ENCODE data around the gene IL17REL.

The IL17REL gene

GRCh38 chr22:50032941-50033601, 20.5 kb upstream of the IL17REL start:
- Histone ChIP-seq H3K4me3 (ENCODE audit: extremely low read depth, insufficient read depth, low read length, poor library complexity, severe bottlenecking) (no peak overlapping the region), H3K9me3 (ENCODE audit: control insufficient read depth, low read length) (no peaks in the 10 kb centered on the region), H3K36me3 (ENCODE audit: control insufficient read depth, insufficient read depth, low read length) (no peaks in the 10 kb centered on the region), H3K4me1 (ENCODE audit: control insufficient read depth, insufficient read depth, low read length, poor library complexity, severe bottlenecking) (no peaks in the 10 kb centered on the region), H3K27ac (ENCODE audit: low read depth, low read length, severe bottlenecking) (no peak overlapping the region)
- WGBS, 2 experiments (ENCODE audit: insufficient coverage in 2 of 2) = 91 to 96% methylated on average over 22 to 23 of the region's 23 CpGs

GRCh38 chr22:50032109-50032871, 19.7 kb upstream of the IL17REL start:
- no peak overlapping the region for H3K27ac ChIP-seq (ENCODE audit: low read depth, low read length, severe bottlenecking)
- WGBS, 2 experiments (ENCODE audit: insufficient coverage in 2 of 2) = 85 to 91% methylated on average over 17 to 23 of the region's 24 CpGs
- H3K4me1 ChIP-seq (ENCODE audit: control insufficient read depth, insufficient read depth, low read length, poor library complexity, severe bottlenecking) = no peaks in the 10 kb centered on the region
- H3K36me3 ChIP-seq (ENCODE audit: control insufficient read depth, insufficient read depth, low read length) = no peaks in the 10 kb centered on the region
- H3K9me3 ChIP-seq (ENCODE audit: control insufficient read depth, low read length) = no peaks in the 10 kb centered on the region
- H3K4me3 ChIP-seq (ENCODE audit: extremely low read depth, insufficient read depth, low read length, poor library complexity, severe bottlenecking) = no peak overlapping the region

GRCh38 chr22:50031189-50032091, 18.9 kb upstream of the IL17REL start:
- Histone ChIP-seq H3K27ac (ENCODE audit: low read depth, low read length, severe bottlenecking) (no peak overlapping the region), H3K9me3 (ENCODE audit: control insufficient read depth, low read length) (no peaks in the 10 kb centered on the region), H3K36me3 (ENCODE audit: control insufficient read depth, insufficient read depth, low read length) (no peaks in the 10 kb centered on the region), H3K4me3 (ENCODE audit: extremely low read depth, insufficient read depth, low read length, poor library complexity, severe bottlenecking) (no peak overlapping the region), H3K4me1 (ENCODE audit: control insufficient read depth, insufficient read depth, low read length, poor library complexity, severe bottlenecking) (no peaks in the 10 kb centered on the region)
- WGBS, 2 experiments (ENCODE audit: insufficient coverage in 2 of 2) = 92 to 94% methylated on average over 42 to 48 of the region's 49 CpGs

- Histone ChIP-seq H3K9me3 (ENCODE audit: control insufficient read depth, low read length) (no peaks in the 10 kb centered on the region), H3K36me3 (ENCODE audit: control insufficient read depth, insufficient read depth, low read length) (no peaks in the 10 kb centered on the region), H3K4me1 (ENCODE audit: control insufficient read depth, insufficient read depth, low read length, poor library complexity, severe bottlenecking) (no peaks in the 10 kb centered on the region), H3K4me3 (ENCODE audit: extremely low read depth, insufficient read depth, low read length, poor library complexity, severe bottlenecking) (no peak overlapping the region), H3K27ac (ENCODE audit: low read depth, low read length, severe bottlenecking) (no peak overlapping the region)
- 32 to 35% methylated on average over 42 to 51 of the region's 52 CpGs for WGBS, 2 experiments (ENCODE audit: insufficient coverage in 2 of 2)
Measured at GRCh38 chr22:50030297-50031188, 18.0 kb upstream of the IL17REL start.

- Histone ChIP-seq H3K36me3 (ENCODE audit: control insufficient read depth, insufficient read depth, low read length) (no peaks in the 10 kb centered on the region), H3K4me3 (ENCODE audit: extremely low read depth, insufficient read depth, low read length, poor library complexity, severe bottlenecking) (no peak overlapping the region), H3K27ac (ENCODE audit: low read depth, low read length, severe bottlenecking) (no peak overlapping the region), H3K4me1 (ENCODE audit: control insufficient read depth, insufficient read depth, low read length, poor library complexity, severe bottlenecking) (no peaks in the 10 kb centered on the region), H3K9me3 (ENCODE audit: control insufficient read depth, low read length) (no peaks in the 10 kb centered on the region)
- WGBS, 2 experiments (ENCODE audit: insufficient coverage in 2 of 2) = 86 to 88% methylated on average over 35 to 42 of the region's 42 CpGs
Measured at GRCh38 chr22:50027639-50028537, 15.3 kb upstream of the IL17REL start.

GRCh38 chr22:50025993-50026392, 13.4 kb upstream of the IL17REL start:
- H3K9me3 ChIP-seq (ENCODE audit: control insufficient read depth, low read length) = no peaks in the 10 kb centered on the region
- H3K36me3 ChIP-seq (ENCODE audit: control insufficient read depth, insufficient read depth, low read length) = no peaks in the 10 kb centered on the region
- 92 to 93% methylated on average over 9 to 12 of the region's 13 CpGs for WGBS, 2 experiments (ENCODE audit: insufficient coverage in 2 of 2)
- H3K4me1 ChIP-seq (ENCODE audit: control insufficient read depth, insufficient read depth, low read length, poor library complexity, severe bottlenecking) = no peaks in the 10 kb centered on the region
- H3K4me3 ChIP-seq (ENCODE audit: extremely low read depth, insufficient read depth, low read length, poor library complexity, severe bottlenecking) = no peak overlapping the region
- no peak overlapping the region for H3K27ac ChIP-seq (ENCODE audit: low read depth, low read length, severe bottlenecking)

- H3K36me3 ChIP-seq (ENCODE audit: control insufficient read depth, insufficient read depth, low read length) = no peaks in the 10 kb centered on the region
- H3K4me1 ChIP-seq (ENCODE audit: control insufficient read depth, insufficient read depth, low read length, poor library complexity, severe bottlenecking) = no peaks in the 10 kb centered on the region
- H3K4me3 ChIP-seq (ENCODE audit: extremely low read depth, insufficient read depth, low read length, poor library complexity, severe bottlenecking) = no peak overlapping the region
- WGBS, 2 experiments (ENCODE audit: insufficient coverage in 2 of 2) = 77 to 79% methylated on average over 14 of the region's 14 CpGs
- H3K27ac ChIP-seq (ENCODE audit: low read depth, low read length, severe bottlenecking) = no peak overlapping the region
- H3K9me3 ChIP-seq (ENCODE audit: control insufficient read depth, low read length) = peaks cover 8% of the 10 kb centered on the region
Measured at GRCh38 chr22:50022171-50022819, 9.7 kb upstream of the IL17REL start.

- Histone ChIP-seq H3K27ac (ENCODE audit: low read depth, low read length, severe bottlenecking) (no peak overlapping the region), H3K4me1 (ENCODE audit: control insufficient read depth, insufficient read depth, low read length, poor library complexity, severe bottlenecking) (no peaks in the 10 kb centered on the region), H3K9me3 (ENCODE audit: control insufficient read depth, low read length) (peaks cover 8% of the 10 kb centered on the region), H3K36me3 (ENCODE audit: control insufficient read depth, insufficient read depth, low read length) (no peaks in the 10 kb centered on the region), H3K4me3 (ENCODE audit: extremely low read depth, insufficient read depth, low read length, poor library complexity, severe bottlenecking) (no peak overlapping the region)
- WGBS, 2 experiments (ENCODE audit: insufficient coverage in 2 of 2) = 87 to 90% methylated on average over 13 to 15 of the region's 15 CpGs
Measured at GRCh38 chr22:50020606-50021005, 8.0 kb upstream of the IL17REL start.

- H3K27ac ChIP-seq (ENCODE audit: low read depth, low read length, severe bottlenecking) = no peak overlapping the region
- H3K4me1 ChIP-seq (ENCODE audit: control insufficient read depth, insufficient read depth, low read length, poor library complexity, severe bottlenecking) = no peaks in the 10 kb centered on the region
- WGBS, 2 experiments (ENCODE audit: insufficient coverage in 2 of 2) = 53 to 57% methylated on average over 2 to 3 of the region's 3 CpGs
- peaks cover 8% of the 10 kb centered on the region for H3K9me3 ChIP-seq (ENCODE audit: control insufficient read depth, low read length)
- H3K36me3 ChIP-seq (ENCODE audit: control insufficient read depth, insufficient read depth, low read length) = no peaks in the 10 kb centered on the region
- no peak overlapping the region for H3K4me3 ChIP-seq (ENCODE audit: extremely low read depth, insufficient read depth, low read length, poor library complexity, severe bottlenecking)
Measured at GRCh38 chr22:50019316-50019715, 6.8 kb upstream of the IL17REL start.

Measured in mesodermal cell (in vitro differentiated cells).